Measurements from ENCODE around the gene IGF2BP3.

The IGF2BP3 gene

GRCh38 chr7:23372611-23373010, 97.7 kb downstream of the IGF2BP3 start:
- no peaks in the 10 kb centered on the region for H3K27me3 ChIP-seq (ENCODE audit: control insufficient read depth in 1 of 2, insufficient read depth in 2 of 2, low read length in 2 of 2)
- no peak overlapping the region for H3K27ac ChIP-seq (ENCODE audit: low read depth, low read length)
- no peak overlapping the region for H3K9ac ChIP-seq (ENCODE audit: low read length)
- no peaks in the 10 kb centered on the region for H3K9me3 ChIP-seq (ENCODE audit: low read length)
- H3K4me3 ChIP-seq (ENCODE audit: low read depth in 1 of 2, low read length in 2 of 2) = no peak overlapping the region
- no peaks in the 10 kb centered on the region for H3K36me3 ChIP-seq (ENCODE audit: insufficient read depth, low read length)
- no peaks in the 10 kb centered on the region for H3K4me1 ChIP-seq (ENCODE audit: insufficient read depth, low read length)

- no peaks in the 10 kb centered on the region for H3K9me3 ChIP-seq (ENCODE audit: low read length)
- no peaks in the 10 kb centered on the region for H3K4me1 ChIP-seq (ENCODE audit: insufficient read depth, low read length)
- no peak overlapping the region for H3K4me3 ChIP-seq (ENCODE audit: low read depth in 1 of 2, low read length in 2 of 2)
- no peaks in the 10 kb centered on the region for H3K27me3 ChIP-seq (ENCODE audit: control insufficient read depth in 1 of 2, insufficient read depth in 2 of 2, low read length in 2 of 2)
- no peaks in the 10 kb centered on the region for H3K36me3 ChIP-seq (ENCODE audit: insufficient read depth, low read length)
- no peak overlapping the region for H3K9ac ChIP-seq (ENCODE audit: low read length)
- no peak overlapping the region for H3K27ac ChIP-seq (ENCODE audit: low read depth, low read length)
These were observed 98.6 kb downstream of the IGF2BP3 start for GRCh38 chr7:23371654-23372053.

- H3K4me3 ChIP-seq (ENCODE audit: low read depth in 1 of 2, low read length in 2 of 2) = no peak overlapping the region
- no peak overlapping the region for H3K9ac ChIP-seq (ENCODE audit: low read length)
- H3K4me1 ChIP-seq (ENCODE audit: insufficient read depth, low read length) = no peaks in the 10 kb centered on the region
- H3K27ac ChIP-seq (ENCODE audit: low read depth, low read length) = no peak overlapping the region
- no peaks in the 10 kb centered on the region for H3K27me3 ChIP-seq (ENCODE audit: control insufficient read depth in 1 of 2, insufficient read depth in 2 of 2, low read length in 2 of 2)
- H3K36me3 ChIP-seq (ENCODE audit: insufficient read depth, low read length) = no peaks in the 10 kb centered on the region
- no peaks in the 10 kb centered on the region for H3K9me3 ChIP-seq (ENCODE audit: low read length)
These were observed 100.4 kb downstream of the IGF2BP3 start for GRCh38 chr7:23369695-23370404.

GRCh38 chr7:23369100-23369499, 101.2 kb downstream of the IGF2BP3 start:
- H3K27ac ChIP-seq (ENCODE audit: low read depth, low read length) = no peak overlapping the region
- H3K27me3 ChIP-seq (ENCODE audit: control insufficient read depth in 1 of 2, insufficient read depth in 2 of 2, low read length in 2 of 2) = no peaks in the 10 kb centered on the region
- no peaks in the 10 kb centered on the region for H3K4me1 ChIP-seq (ENCODE audit: insufficient read depth, low read length)
- no peaks in the 10 kb centered on the region for H3K9me3 ChIP-seq (ENCODE audit: low read length)
- H3K36me3 ChIP-seq (ENCODE audit: insufficient read depth, low read length) = no peaks in the 10 kb centered on the region
- no peak overlapping the region for H3K9ac ChIP-seq (ENCODE audit: low read length)
- no peak overlapping the region for H3K4me3 ChIP-seq (ENCODE audit: low read depth in 1 of 2, low read length in 2 of 2)

- Histone ChIP-seq H3K4me1 (ENCODE audit: insufficient read depth, low read length) (no peaks in the 10 kb centered on the region), H3K4me3 (ENCODE audit: low read depth in 1 of 2, low read length in 2 of 2) (no peak overlapping the region), H3K9ac (ENCODE audit: low read length) (no peak overlapping the region), H3K27me3 (ENCODE audit: control insufficient read depth in 1 of 2, insufficient read depth in 2 of 2, low read length in 2 of 2) (no peaks in the 10 kb centered on the region), H3K27ac (ENCODE audit: low read depth, low read length) (no peak overlapping the region), H3K36me3 (ENCODE audit: insufficient read depth, low read length) (no peaks in the 10 kb centered on the region), H3K9me3 (ENCODE audit: low read length) (no peaks in the 10 kb centered on the region)
These were observed 112.1 kb downstream of the IGF2BP3 start for GRCh38 chr7:23358152-23358674.

GRCh38 chr7:23357190-23358093, 112.8 kb downstream of the IGF2BP3 start:
- H3K27me3 ChIP-seq (ENCODE audit: control insufficient read depth in 1 of 2, insufficient read depth in 2 of 2, low read length in 2 of 2) = no peaks in the 10 kb centered on the region
- H3K4me3 ChIP-seq (ENCODE audit: low read depth in 1 of 2, low read length in 2 of 2) = no peak overlapping the region
- H3K27ac ChIP-seq (ENCODE audit: low read depth, low read length) = no peak overlapping the region
- H3K9me3 ChIP-seq (ENCODE audit: low read length) = no peaks in the 10 kb centered on the region
- H3K4me1 ChIP-seq (ENCODE audit: insufficient read depth, low read length) = no peaks in the 10 kb centered on the region
- no peaks in the 10 kb centered on the region for H3K36me3 ChIP-seq (ENCODE audit: insufficient read depth, low read length)
- H3K9ac ChIP-seq (ENCODE audit: low read length) = no peak overlapping the region

GRCh38 chr7:23356726-23357125, 113.6 kb downstream of the IGF2BP3 start:
- Histone ChIP-seq H3K9me3 (ENCODE audit: low read length) (no peaks in the 10 kb centered on the region), H3K27ac (ENCODE audit: low read depth, low read length) (no peak overlapping the region), H3K4me1 (ENCODE audit: insufficient read depth, low read length) (no peaks in the 10 kb centered on the region), H3K9ac (ENCODE audit: low read length) (no peak overlapping the region), H3K4me3 (ENCODE audit: low read depth in 1 of 2, low read length in 2 of 2) (no peak overlapping the region), H3K36me3 (ENCODE audit: insufficient read depth, low read length) (no peaks in the 10 kb centered on the region), H3K27me3 (ENCODE audit: control insufficient read depth in 1 of 2, insufficient read depth in 2 of 2, low read length in 2 of 2) (no peaks in the 10 kb centered on the region)

- Histone ChIP-seq H3K4me1 (ENCODE audit: insufficient read depth, low read length) (no peaks in the 10 kb centered on the region), H3K27me3 (ENCODE audit: control insufficient read depth in 1 of 2, insufficient read depth in 2 of 2, low read length in 2 of 2) (no peaks in the 10 kb centered on the region), H3K9ac (ENCODE audit: low read length) (no peak overlapping the region), H3K4me3 (ENCODE audit: low read depth in 1 of 2, low read length in 2 of 2) (no peak overlapping the region), H3K27ac (ENCODE audit: low read depth, low read length) (no peak overlapping the region), H3K36me3 (ENCODE audit: insufficient read depth, low read length) (no peaks in the 10 kb centered on the region), H3K9me3 (ENCODE audit: low read length) (no peaks in the 10 kb centered on the region)
These were observed 114.1 kb downstream of the IGF2BP3 start for GRCh38 chr7:23356168-23356567.

GRCh38 chr7:23353172-23353571, 117.1 kb downstream of the IGF2BP3 start:
- Histone ChIP-seq H3K9me3 (ENCODE audit: low read length) (no peaks in the 10 kb centered on the region), H3K9ac (ENCODE audit: low read length) (no peak overlapping the region), H3K27me3 (ENCODE audit: control insufficient read depth in 1 of 2, insufficient read depth in 2 of 2, low read length in 2 of 2) (no peaks in the 10 kb centered on the region), H3K4me3 (ENCODE audit: low read depth in 1 of 2, low read length in 2 of 2) (no peak overlapping the region), H3K4me1 (ENCODE audit: insufficient read depth, low read length) (no peaks in the 10 kb centered on the region), H3K36me3 (ENCODE audit: insufficient read depth, low read length) (no peaks in the 10 kb centered on the region), H3K27ac (ENCODE audit: low read depth, low read length) (no peak overlapping the region)

GRCh38 chr7:23350466-23350865, 119.8 kb downstream of the IGF2BP3 start:
- H3K4me1 ChIP-seq (ENCODE audit: insufficient read depth, low read length) = no peaks in the 10 kb centered on the region
- H3K27me3 ChIP-seq (ENCODE audit: control insufficient read depth in 1 of 2, insufficient read depth in 2 of 2, low read length in 2 of 2) = no peaks in the 10 kb centered on the region
- H3K4me3 ChIP-seq (ENCODE audit: low read depth in 1 of 2, low read length in 2 of 2) = no peak overlapping the region
- no peak overlapping the region for H3K9ac ChIP-seq (ENCODE audit: low read length)
- H3K27ac ChIP-seq (ENCODE audit: low read depth, low read length) = no peak overlapping the region
- H3K36me3 ChIP-seq (ENCODE audit: insufficient read depth, low read length) = no peaks in the 10 kb centered on the region
- H3K9me3 ChIP-seq (ENCODE audit: low read length) = no peaks in the 10 kb centered on the region

GRCh38 chr7:23349484-23350157, 120.7 kb downstream of the IGF2BP3 start:
- Histone ChIP-seq H3K4me3 (ENCODE audit: low read depth in 1 of 2, low read length in 2 of 2) (no peak overlapping the region), H3K9ac (ENCODE audit: low read length) (no peak overlapping the region), H3K4me1 (ENCODE audit: insufficient read depth, low read length) (no peaks in the 10 kb centered on the region), H3K27ac (ENCODE audit: low read depth, low read length) (no peak overlapping the region), H3K27me3 (ENCODE audit: control insufficient read depth in 1 of 2, insufficient read depth in 2 of 2, low read length in 2 of 2) (no peaks in the 10 kb centered on the region), H3K9me3 (ENCODE audit: low read length) (no peaks in the 10 kb centered on the region), H3K36me3 (ENCODE audit: insufficient read depth, low read length) (no peaks in the 10 kb centered on the region)
